HG03575 (cell line): ENCODE results near the gene CD300LD.
"Not testable (repeated sequence)": the region's sequence is repeated elsewhere in the genome, so short reads cannot be mapped to it uniquely, and the experiment has no call there.

ENCODE experiments used
- ATAC-seq: cut with Tn5 transposase; IDR thresholded peaks from one replicate; pipeline ENCODE4 v1.9.1; 2021; ENCODE audit not compliant: unreplicated experiment, insufficient number of reproducible peaks, low FRiP score; ENCODE audit errors: extremely low read depth

The CD300LD gene

DNA sequence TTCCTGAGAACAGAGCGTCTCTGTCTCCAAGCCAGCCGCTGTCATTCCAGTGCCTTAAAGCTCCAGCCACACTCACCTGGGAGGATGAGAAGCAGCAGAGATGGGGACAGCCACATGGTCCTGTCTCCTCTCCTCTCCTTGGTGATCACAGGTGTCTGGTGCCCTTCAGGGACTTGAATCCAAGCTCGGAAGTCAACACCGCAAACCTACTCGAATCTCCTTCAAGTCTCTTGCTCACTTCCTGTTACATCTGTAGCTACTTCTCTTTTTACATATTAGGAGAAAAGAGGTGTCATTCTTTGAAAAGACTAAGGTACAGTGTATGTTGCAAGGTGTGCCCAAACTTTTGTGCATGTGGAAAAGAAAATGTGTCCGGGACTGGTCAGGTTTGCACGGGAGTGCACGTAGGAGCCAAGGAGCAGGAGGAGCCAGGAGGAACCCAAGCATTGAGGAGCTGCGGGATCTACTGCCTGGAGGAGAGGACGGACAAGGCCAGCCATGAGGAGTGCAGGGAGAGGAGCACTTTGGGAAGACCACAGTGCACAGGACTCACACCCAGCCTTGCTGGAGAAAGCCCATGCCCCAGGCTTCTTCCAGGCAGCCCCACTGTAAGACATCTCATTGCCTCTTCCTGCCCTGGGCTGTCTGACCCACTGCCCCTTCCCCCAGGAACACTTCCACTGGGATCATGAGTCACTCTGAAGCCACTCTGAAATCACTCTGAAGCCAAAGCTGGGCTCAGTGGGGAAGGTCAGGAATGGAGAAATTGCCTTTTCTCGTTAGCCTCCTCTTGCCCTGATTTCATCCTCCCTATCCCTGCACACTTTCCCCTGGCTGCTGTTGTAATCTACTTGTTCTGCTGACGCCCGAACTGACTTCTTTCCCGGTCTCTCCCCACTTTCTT lies at the start of gene CD300LD:
TSS of gene CD300LD (minus strand) at position 197 of the 904 bp plus-strand sequence. CDS start at position 116, 81 bp downstream.
- no peak for ATAC-seq

DNA sequence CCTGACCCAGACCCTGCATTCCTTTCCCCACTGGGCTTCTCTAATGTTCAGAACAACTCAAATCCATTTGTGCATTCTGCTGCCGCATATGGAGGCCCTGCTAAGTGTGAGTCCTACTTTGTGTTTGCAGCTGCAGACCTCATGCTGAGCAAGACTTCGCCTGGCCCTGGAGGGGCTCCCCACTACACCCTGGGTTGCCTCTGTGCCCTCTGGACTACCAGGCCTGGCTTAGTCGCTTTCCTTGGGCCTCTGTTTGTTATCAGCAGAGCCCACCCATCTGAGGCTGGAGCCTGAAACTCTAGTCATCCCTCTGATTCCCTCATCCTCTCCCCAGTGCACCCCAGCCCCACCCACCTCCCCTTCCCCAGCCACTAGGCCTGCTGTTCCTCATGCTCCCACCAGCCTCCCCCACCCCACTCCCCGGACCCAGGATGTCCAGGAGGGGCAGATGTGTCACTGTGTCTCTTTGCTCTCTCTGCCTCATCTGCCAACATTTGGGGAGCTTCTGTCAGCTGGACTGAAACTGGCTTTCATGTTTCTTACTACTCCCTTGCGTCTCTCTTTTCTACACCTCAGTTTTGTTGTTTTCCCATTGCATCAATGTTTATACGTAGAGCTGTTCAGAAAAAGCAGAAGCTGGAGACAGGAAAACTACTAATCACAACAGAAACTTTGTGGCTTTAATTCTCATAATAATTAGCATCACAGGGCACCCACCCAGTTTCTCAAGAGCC lies 49.3 kb upstream of the CD300LD start:
- no peak for ATAC-seq

DNA sequence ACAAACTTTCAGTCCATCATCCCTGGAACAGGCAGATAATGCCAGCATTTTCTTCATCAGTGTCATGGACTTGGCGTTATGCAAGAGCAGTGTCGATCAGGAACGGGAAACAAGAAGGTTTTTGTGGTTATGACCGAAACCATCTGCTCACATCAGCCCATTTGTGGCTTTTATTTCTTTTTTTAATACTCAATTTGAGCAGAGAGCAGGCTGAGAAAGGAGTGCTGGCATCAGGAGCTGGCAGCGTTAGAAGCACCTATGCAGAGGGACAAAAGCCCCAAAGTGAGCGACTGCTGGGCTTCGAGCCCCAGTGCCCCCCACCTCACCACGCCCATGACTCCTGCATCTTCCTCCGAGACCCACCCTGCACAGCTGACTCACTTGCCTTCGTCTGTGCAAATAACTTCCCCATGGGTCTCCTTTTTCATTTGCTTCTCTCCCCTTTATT lies 47.6 kb upstream of the CD300LD start:
- no peak for ATAC-seq

- no peak for ATAC-seq
These were observed 45.8 kb upstream of the CD300LD start for GRCh38 chr17:74637926-74638325.

DNA sequence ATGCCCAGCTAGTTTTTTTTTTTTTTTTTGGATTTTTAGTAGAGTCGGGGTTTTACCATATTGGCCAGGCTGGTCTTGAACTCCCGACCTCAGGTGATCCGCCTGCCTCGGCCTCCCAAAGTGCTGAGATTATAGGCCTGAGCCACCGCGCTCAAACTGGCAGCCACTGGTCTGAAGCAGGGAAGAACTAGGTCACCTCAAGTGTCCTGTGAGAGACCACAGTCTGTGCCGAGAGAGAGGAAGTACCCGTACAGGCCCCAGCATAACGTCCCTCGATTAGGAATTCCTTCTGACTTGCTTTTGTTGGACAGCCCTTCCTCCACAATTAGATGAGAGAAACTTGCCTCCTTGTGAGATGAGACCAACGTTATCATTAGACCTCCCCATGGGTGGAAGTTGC lies 45.2 kb upstream of the CD300LD start:
- no peak for ATAC-seq

DNA sequence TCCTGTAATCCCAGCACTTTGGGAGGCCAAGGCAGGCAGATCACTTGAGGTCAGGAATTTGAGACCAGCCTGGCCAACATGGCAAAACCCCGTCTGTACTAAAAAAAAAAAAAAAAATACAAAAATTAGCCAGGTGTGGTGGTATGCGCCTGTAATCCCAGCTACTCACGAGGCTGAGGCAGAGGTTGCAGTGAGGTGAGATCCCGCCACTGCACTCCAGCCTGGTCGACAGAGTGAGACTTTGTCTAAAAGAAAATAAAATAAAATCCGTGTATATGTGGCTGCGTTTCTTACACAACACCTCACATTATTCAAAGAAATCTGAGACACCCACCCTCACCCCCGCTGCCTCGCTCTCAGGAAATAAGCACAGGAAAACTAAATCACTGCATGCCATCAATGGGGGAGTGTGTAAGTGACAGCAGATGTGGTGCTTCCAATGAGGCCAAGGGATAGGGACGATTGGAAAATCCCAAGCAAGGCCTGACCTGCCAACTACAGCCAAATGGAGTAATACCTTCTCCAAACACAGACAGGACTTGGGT lies 44.5 kb upstream of the CD300LD start:
- ATAC-seq, result not testable (repeated sequence)

DNA sequence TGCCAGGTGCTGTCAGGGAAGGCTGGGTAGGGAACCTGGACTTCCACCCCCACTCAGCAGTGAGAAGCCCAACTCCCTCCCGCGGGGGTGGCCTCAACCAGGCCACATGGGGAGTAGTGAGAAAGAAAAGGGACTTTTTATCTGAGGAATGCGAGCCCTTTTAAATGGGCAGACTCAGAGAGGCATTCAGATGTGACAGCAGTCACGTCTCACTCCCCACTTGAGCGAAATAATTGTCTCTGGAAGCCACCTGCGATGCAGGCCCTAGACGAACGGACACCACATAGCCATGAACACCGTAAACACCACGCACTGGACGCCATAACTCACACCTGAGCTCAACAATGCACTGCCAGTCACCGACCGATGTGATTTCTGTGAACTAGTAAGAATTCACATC lies 43.3 kb upstream of the CD300LD start:
- ATAC-seq, result no peak

DNA sequence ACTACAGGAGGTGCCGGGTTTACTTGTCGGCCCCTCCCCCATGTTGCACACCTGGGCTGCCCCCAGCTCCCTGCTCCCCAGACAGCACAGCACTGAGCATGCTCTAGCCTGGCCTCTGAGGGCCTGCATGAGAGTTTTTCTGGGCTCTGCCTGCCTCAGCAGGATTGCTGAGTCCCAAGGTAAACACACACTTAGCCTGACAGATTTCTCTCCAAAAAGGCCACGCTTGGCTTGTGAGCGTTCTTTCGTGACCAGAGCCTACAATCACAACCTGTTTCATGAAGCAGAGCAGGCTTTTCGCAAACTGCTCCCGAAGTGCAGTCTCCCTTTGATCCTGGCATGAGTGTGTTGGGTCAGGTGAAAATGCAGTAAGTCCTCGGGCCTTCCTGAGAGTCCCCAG lies 41.2 kb upstream of the CD300LD start:
- ATAC-seq, result no peak

- ATAC-seq, result no peak
These were observed 40.5 kb upstream of the CD300LD start for GRCh38 chr17:74632617-74633016.

DNA sequence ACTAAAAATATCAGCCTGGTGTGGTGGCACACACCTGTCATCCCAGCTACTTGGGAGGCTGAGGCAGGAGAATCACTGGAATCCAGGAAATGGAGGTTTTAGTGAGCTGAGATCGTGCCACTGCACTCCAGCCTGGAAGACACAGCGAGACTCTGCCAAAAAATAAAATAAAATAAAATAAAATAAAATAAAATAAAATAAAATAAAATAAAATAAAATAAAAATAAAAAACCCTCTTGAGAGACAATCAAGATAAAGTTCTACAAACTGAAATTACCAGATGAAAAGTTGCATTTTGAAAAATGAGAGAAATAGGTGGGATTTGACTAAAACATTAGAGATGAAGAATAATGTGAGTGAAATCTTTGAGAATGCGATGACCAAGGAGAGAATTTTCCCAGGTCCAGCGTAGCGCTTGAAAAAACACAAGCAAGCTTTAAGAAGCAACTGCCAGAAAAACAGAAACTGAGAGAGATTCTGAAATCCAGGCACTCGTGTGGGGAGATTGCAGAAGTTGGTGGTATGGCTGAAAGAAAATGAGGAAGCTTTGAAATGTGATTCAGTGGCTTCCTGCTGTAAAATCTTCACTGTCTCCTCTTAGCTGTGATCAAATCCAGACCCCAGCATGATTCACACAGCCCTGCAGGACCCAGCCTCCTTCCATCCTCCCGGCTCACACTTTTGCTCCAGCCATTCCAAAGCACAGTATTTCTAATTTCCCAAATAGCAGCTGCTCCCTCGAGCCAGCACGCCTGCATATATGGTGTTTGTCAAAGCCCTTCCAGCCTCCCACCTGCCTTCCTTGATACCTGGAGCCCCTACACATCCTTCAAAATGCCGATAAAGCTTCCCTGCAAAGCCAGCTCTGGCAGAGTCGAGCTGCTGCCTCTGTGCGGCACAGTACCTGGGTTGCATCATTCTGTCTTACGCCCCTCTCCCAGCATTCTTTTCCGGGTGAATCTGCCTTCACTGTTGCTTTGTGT lies 39.7 kb upstream of the CD300LD start:
- no peak for ATAC-seq

- ATAC-seq, result not testable (repeated sequence)
These were observed 38.2 kb upstream of the CD300LD start for GRCh38 chr17:74630251-74630650.

- ATAC-seq, result no peak
These were observed 33.6 kb upstream of the CD300LD start for GRCh38 chr17:74625661-74626060.

DNA sequence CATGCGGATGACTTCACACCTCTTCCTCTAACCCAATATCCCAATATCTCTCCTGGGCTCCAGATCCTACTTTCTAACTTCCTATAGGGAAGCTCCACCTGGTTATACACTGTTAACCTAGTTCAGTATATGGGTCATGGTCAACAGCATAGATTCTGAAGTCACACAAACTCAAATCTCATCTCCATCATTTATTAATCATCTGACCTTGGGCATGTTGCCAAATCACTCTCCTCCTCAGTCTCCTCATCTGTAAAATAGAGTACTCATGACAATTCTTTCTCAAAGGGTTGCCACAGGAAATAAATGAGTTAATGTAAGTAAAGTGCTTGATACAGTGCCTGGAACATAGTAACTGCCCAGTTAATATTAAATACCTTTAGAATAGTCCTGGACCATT lies 32.0 kb upstream of the CD300LD start:
- no peak for ATAC-seq

GRCh38 chr17:74623693-74624093 lies 31.6 kb upstream of the CD300LD start, which contains the start of gene CD300E:
CD300E (minus strand) TSS chr17:74623738; CDS start chr17:74623621, 117 bp downstream.
- no peak for ATAC-seq

DNA sequence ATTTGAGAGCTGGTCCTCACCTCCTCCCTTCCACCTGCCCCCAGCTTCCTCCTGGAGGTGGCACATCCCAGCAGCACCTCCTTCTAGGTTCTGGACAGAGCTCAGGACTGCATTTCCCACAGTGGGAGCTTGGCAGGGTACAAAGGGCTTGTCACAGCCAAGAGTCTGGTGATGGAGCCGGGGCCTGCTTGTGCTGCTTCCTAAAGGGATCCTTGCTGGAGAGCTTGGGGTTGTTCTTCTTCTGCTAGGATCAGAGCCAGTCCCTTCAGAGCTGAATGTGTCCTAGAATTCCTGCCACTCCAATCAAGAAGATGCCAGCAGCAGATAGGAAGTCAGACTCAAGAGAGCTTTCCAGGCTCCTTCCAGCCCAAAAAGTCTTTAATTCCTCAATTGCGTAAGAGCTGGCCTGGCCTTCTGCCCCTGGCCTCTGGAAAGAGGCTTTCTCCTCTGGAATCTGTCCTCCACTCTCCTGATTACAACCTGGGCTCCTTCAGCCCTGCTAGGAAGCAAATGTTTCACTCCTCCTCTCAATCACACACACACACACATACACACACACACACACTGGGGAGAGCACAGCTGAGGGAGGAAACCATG lies 27.1 kb upstream of the CD300LD start:
- no peak for ATAC-seq

- no peak for ATAC-seq
These were observed 26.4 kb upstream of the CD300LD start for GRCh38 chr17:74618451-74618850.

- ATAC-seq, result no peak
These were observed 24.6 kb upstream of the CD300LD start for GRCh38 chr17:74616696-74617095.

GRCh38 chr17:74612046-74612445 lies 20.0 kb upstream of the CD300LD start:
- ATAC-seq, result no peak
